Measurements from ENCODE around the gene SUPT16H. TPM values are rescaled to one million over a fixed set of nuclear protein-coding genes. Genes with fewer than 3 reads are reported as not detected.

The SUPT16H gene
- total and polyA plus RNA-seq, 2 of the 13 experiments (the other 11 are each of a cell fraction or from before 2014, with no cell fraction given) = 77.5 to 230 TPM

GRCh38 chr14:21346532-21347135 lies 37.2 kb downstream of the SUPT16H start:
- in situ Hi-C loops (cut with HindIII; ENCODE audit: extremely low pct_ligation_motif_present, low pct_unique_long_range_greater_than_20kb) = no loop called here
- Histone ChIP-seq H3K79me2 (ENCODE audit: insufficient read depth, low read length) (no peaks in the 10 kb centered on the region), H2AFZ (ENCODE audit: low read length) (no peak overlapping the region), H3K4me1 (ENCODE audit: insufficient read depth, low read length) (no peaks in the 10 kb centered on the region), H3K4me3 (replicated peaks in 1 of 3; ENCODE audit: insufficient read depth in 1 of 3, low read depth in 2 of 3, low read length in 3 of 3) (no peak overlapping the region), H3K27ac (ENCODE audit: extremely low read length, insufficient read depth, low read length) (no peak overlapping the region), H3K9ac (ENCODE audit: insufficient read depth, low read depth, low read length) (no peak overlapping the region), H3K4me2 (ENCODE audit: low read depth, low read length) (no peak overlapping the region), H3K9me3 (ENCODE audit: low read length) (no peaks in the 10 kb centered on the region), H3K27me3 (ENCODE audit: control insufficient read depth in 1 of 2, insufficient read depth in 2 of 2, low read length in 2 of 2) (no peaks in the 10 kb centered on the region), H3K36me3 (replicated peaks in 1 of 2; ENCODE audit: control insufficient read depth in 1 of 2, insufficient read depth in 2 of 2, low read length in 2 of 2) (peaks cover 3 to 9% of the 10 kb centered on the region in 2 experiments; a peak in 4 of 5 replicates), H4K20me1 (ENCODE audit: insufficient read depth, low read length) (no peaks in the 10 kb centered on the region)
- ChIA-PET CTCF (ENCODE audit: low intra/inter-chr PET ratio, low total read pairs) (no interaction called here), POLR2A (no interaction called here)
- no TSS peak for BruUV-seq (replicated peaks)
- intact Hi-C loops (cut with micrococcal nuclease; ENCODE audit: unreplicated experiment) = no loop called here
- no peak for TF ChIP-seq ZEB1 (IDR thresholded peaks at IDR 0.05; ENCODE audit: insufficient replicate concordance, low read depth)
- no peak for TF ChIP-seq CENPBD1 (CRISPR knock-in tag; IDR thresholded peaks at IDR 0.05; ENCODE audit: borderline replicate concordance, low read depth)
- TF ChIP-seq ZNF121 (CRISPR knock-in tag; IDR thresholded peaks at IDR 0.05) = peak; percentile 63; the same call in 1 of the 2 replicates
- no peak for TF ChIP-seq SMAD1 (CRISPR knock-in tag; IDR thresholded peaks at IDR 0.05; ENCODE audit: borderline replicate concordance, low read depth)
- no peak for TF ChIP-seq ZNF563 (CRISPR knock-in tag; IDR thresholded peaks at IDR 0.05)
- TF ChIP-seq GABPB1 (CRISPR knock-in tag; IDR thresholded peaks at IDR 0.05) = no peak
- no peak for TF ChIP-seq ZNF30 (CRISPR knock-in tag; IDR thresholded peaks at IDR 0.05)
- no peak for TF ChIP-seq TRIM24 (CRISPR knock-in tag; IDR thresholded peaks at IDR 0.05)
- DNase-seq (ENCODE audit: low spot score) (no peak), ATAC-seq (no peak), FAIRE-seq (no peak)
- 33% methylated on average over 2 of the region's 2 CpGs for WGBS (ENCODE audit: low lambda C conversion rate)

Data from HepG2 (cell line).